Measurements from ENCODE around the gene CLEC11A. TPM values are rescaled to one million over a fixed set of nuclear protein-coding genes. Genes with fewer than 3 reads are reported as not detected.

CLEC11A gene
- total and polyA plus RNA-seq, 10 of the 15 experiments (the other 5 are each of a cell fraction or from before 2014, with no cell fraction given), result not detected

GRCh38 chr19:50679177-50680125, 43.7 kb upstream of the CLEC11A start (continued):
- TF ChIP-seq MAX (IDR thresholded peaks at IDR 0.05; ENCODE audit: low read depth, low read length), result peak; percentile 68; the same call in 1 of the 2 replicates
- TF ChIP-seq NFYB (IDR thresholded peaks at IDR 0.05; ENCODE audit: insufficient read depth, low read depth, low read length), result peak; percentile 99
- TF ChIP-seq MEF2B (IDR thresholded peaks at IDR 0.05; ENCODE audit: partially characterized antibody, poor library complexity, severe bottlenecking), result peak; percentile 92
- peak; percentile 95 for TF ChIP-seq CREB1 (IDR thresholded peaks at IDR 0.05; ENCODE audit: low read depth)
- TF ChIP-seq BHLHE40 (IDR thresholded peaks at IDR 0.05; ENCODE audit: borderline replicate concordance in 1 of 2, low read depth in 2 of 2, low read length in 1 of 2), result peak; percentile 74 to 82
- no peak for TF ChIP-seq RUNX3 (IDR thresholded peaks at IDR 0.05; ENCODE audit: low read length)
- TF ChIP-seq, protein P1, sequence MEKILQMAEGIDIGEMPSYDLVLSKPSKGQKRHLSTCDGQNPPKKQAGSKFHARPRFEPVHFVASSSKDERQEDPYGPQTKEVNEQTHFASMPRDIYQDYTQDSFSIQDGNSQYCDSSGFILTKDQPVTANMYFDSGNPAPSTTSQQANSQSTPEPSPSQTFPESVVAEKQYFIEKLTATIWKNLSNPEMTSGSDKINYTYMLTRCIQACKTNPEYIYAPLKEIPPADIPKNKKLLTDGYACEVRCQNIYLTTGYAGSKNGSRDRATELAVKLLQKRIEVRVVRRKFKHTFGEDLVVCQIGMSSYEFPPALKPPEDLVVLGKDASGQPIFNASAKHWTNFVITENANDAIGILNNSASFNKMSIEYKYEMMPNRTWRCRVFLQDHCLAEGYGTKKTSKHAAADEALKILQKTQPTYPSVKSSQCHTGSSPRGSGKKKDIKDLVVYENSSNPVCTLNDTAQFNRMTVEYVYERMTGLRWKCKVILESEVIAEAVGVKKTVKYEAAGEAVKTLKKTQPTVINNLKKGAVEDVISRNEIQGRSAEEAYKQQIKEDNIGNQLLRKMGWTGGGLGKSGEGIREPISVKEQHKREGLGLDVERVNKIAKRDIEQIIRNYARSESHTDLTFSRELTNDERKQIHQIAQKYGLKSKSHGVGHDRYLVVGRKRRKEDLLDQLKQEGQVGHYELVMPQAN (conservative IDR thresholded peaks at IDR 0.05), result no peak
- TF ChIP-seq E2F8 (IDR thresholded peaks at IDR 0.05; ENCODE audit: low read depth, partially characterized antibody), result peak; percentile 53
- TF ChIP-seq GABPA (IDR thresholded peaks at IDR 0.05; ENCODE audit: low read depth), result no peak
- no peak for TF ChIP-seq POU2F2 (IDR thresholded peaks at IDR 0.05; ENCODE audit: borderline replicate concordance, low read depth, low read length)
- TF ChIP-seq HDGF (IDR thresholded peaks at IDR 0.05), result peak; percentile 74
- TF ChIP-seq ATF2 (IDR thresholded peaks at IDR 0.05; ENCODE audit: low read length), result no peak
- TF ChIP-seq NR2C2 (IDR thresholded peaks at IDR 0.05; ENCODE audit: borderline replicate concordance, control insufficient read depth, insufficient read length, low read depth), result no peak
- TF ChIP-seq RB1 (IDR thresholded peaks at IDR 0.05; ENCODE audit: borderline replicate concordance), result peak; percentile 98; the same call in 1 of the 2 replicates
- peak; percentile 67 for TF ChIP-seq NFYA (IDR thresholded peaks at IDR 0.05; ENCODE audit: borderline replicate concordance, low read depth, low read length)
- TF ChIP-seq PKNOX1 (IDR thresholded peaks at IDR 0.05), result peak; percentile 85
- TF ChIP-seq RFX5 (IDR thresholded peaks at IDR 0.05; ENCODE audit: low read depth, low read length), result peak; percentile 100
- TF ChIP-seq EP300 (IDR thresholded peaks at IDR 0.05; ENCODE audit: borderline replicate concordance in 1 of 2, control insufficient read depth in 1 of 2, low read depth in 2 of 2, low read length in 2 of 2), result no peak; a peak in 1 of 4 replicates
- TF ChIP-seq SP1 (IDR thresholded peaks at IDR 0.05; ENCODE audit: low read depth, low read length), result peak; percentile 91
